GM19099 (cell line): Measurements from ENCODE around the gene MKRN2OS.

Source experiments
- POLR2A ChIP-seq: IDR thresholded peaks from 3 replicates; pipeline ENCODE4 v1.6.1; 2011; ENCODE audit warnings: low read depth; ENCODE audit not compliant: insufficient read length; ENCODE audit errors: extremely low read depth

The MKRN2OS gene

GRCh38 chr3:12508291-12508700 is 37.0 kb downstream of the MKRN2OS start:
- no peak for TF ChIP-seq POLR2A

- no peak for TF ChIP-seq POLR2A
Measured at GRCh38 chr3:12507591-12508281, 37.6 kb downstream of the MKRN2OS start.

- no peak for TF ChIP-seq POLR2A
Measured at GRCh38 chr3:12506201-12506709, 39.0 kb downstream of the MKRN2OS start.

GRCh38 chr3:12503126-12503957 is 42.0 kb downstream of the MKRN2OS start:
- TF ChIP-seq POLR2A, result no peak

GRCh38 chr3:12501360-12502020 is 43.8 kb downstream of the MKRN2OS start:
- TF ChIP-seq POLR2A, result no peak

GRCh38 chr3:12499474-12499873 is 45.8 kb downstream of the MKRN2OS start:
- TF ChIP-seq POLR2A, result no peak

GRCh38 chr3:12496453-12496761 is 48.9 kb downstream of the MKRN2OS start:
- no peak for TF ChIP-seq POLR2A

GRCh38 chr3:12495749-12496452 is 49.4 kb downstream of the MKRN2OS start:
- TF ChIP-seq POLR2A, result no peak

- TF ChIP-seq POLR2A, result no peak
Measured at GRCh38 chr3:12490547-12490946, 54.8 kb downstream of the MKRN2OS start.

- no peak for TF ChIP-seq POLR2A
Measured at GRCh38 chr3:12489832-12490231, 55.5 kb downstream of the MKRN2OS start.
